Measurements from ENCODE around the gene METTL21C.

- TF ChIP-seq CTCF (conservative IDR thresholded peaks at IDR 0.05; ENCODE audit: low read length) (no peak), EZH2phosphoT487 (IDR thresholded peaks at IDR 0.05; ENCODE audit: borderline replicate concordance) (no peak)
Observed at GRCh38 chr13:102693250-102693649, 1.6 kb downstream of the METTL21C start.
